HG02798 (cell line): ENCODE data around the gene C10orf90.

Experiments
- ATAC-seq: cut with Tn5 transposase; IDR thresholded peaks from one replicate; pipeline ENCODE4 v1.9.1; 2021; ENCODE audit warnings: mild to moderate bottlenecking; ENCODE audit not compliant: unreplicated experiment, poor library complexity

The C10orf90 gene

DNA sequence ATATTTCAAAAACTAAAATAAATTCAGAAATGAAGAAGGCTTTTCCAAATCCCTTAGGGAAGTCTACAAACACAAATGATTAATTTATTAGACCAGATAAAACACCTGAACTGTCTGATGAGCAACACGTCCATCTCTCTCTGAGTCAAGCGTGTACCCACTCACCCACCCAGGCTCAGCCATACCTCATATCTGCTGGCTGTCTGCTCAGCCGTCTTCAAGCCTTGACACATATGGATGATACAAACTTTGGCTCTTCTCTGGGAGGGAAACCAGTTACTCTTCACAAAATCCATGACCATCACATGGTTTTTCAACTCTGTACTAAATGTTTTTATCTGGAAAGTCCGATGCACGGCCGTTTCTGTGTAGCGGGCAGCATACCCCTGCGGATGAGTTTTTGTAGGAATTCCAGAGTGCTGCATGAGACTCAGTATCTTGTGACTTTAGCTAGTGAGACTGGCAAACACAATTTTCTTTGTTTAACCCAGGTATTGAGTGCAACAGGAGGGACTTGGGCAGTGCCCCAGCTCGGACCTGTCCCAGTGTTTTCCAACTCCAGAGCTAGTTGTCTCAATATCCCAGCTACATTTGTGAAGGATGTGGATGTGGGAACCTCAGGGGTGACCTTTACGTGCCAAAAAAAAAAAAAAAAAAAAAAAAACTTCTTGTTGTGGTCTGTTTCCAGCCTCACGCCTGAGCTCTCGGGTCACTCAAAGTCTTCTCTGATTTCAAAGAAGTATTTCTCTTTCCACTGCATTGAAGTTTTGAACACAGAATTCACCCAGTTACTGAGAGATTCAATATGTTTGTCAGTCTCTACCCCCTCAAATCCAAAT is at the start of gene C10orf90:
TSS of gene C10orf90 (minus strand) at position 638 of the 839 bp plus-strand sequence. CDS start at position 425, 213 bp downstream.
- ATAC-seq = no peak

DNA sequence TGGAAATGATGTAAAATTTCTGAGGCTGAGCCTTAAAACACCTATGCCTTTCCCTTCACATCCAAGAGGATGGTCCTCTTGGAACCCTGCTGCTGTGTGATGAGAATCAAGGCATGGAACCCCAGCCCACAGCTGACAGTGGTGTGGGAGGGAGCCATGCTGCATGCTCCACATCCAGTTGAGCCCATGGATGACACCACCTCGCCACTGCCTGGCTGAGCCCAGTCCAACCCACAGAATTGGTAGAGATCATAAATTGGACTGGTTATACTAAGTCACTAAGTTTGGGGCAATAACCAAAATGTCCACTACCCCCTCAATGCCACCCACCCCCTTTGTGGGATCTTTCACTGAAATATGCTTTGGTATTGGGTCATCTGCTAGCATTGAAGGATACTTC is 45.9 kb upstream of the C10orf90 start:
- ATAC-seq = no peak

DNA sequence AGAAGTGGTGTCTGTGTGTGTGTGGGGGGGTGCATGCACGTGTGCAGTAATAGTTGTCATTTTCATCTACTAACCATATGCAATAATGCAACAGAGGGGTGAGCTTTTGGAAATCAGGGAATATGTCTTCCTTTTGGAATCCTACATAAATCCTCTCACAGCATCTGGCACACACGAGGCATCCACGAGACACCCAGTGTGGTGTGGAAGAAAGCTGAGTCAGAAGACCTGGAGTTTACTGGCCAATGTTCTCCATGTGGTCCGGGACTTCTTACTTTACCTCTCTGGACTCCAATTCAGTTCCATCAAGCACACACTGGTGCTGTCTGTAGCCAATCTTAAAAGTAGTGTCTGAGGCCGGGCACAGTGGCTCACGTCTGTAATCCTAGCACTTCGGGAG is 43.1 kb upstream of the C10orf90 start:
- ATAC-seq = no peak

DNA sequence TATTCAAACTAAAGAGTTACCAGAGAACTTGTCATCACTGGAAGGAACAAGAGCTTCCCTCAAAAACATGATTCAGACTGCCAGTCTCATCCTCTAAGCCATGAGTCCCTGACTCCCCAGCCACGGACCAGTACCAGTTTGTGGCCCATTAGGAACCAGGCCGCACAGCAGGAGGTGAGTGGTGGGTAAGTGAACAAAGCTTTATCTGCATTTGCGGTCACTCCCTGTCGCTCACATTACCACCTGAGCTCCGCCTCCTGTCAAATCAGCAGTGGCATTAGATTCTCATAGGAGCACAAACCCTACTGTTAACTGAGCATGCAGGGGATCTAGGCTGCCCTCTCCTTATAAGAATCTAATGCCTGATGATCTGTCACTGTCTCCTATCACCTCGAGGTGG is 42.2 kb upstream of the C10orf90 start:
- no peak for ATAC-seq

DNA sequence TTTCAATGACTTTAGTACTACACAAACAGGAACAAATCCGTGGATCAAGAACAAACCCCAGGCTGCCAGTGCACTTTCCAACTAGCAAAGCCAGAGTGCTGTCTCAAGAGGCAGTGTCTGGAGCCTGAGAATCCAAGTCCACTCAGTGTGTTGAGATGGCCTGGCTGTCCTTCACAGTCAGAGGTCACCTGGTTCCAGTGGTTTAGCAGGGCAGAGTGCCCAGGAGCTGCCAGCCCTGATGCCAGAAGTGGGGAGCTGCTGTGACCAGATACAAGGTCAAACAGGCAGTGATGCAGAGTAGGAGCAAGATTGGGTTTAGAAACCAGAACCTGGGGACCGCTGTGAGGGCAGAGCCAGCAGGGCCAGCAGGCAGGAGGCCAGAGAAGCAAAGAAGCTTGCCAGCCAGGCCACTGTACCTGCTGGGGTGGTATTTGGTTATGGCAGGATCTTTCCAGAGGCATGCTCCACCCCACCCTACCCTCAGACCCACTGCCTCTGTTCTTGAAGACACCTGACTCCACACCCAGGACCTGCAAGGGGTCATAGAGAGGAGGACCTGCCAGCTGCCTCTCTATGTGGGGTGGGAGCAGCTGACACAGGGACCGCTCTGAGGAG is 35.6 kb upstream of the C10orf90 start:
- ATAC-seq = no peak

- no peak for ATAC-seq
Observed at GRCh38 chr10:126705131-126705530, 34.6 kb upstream of the C10orf90 start.

GRCh38 chr10:126704649-126705048 is 34.2 kb upstream of the C10orf90 start:
- no peak for ATAC-seq

DNA sequence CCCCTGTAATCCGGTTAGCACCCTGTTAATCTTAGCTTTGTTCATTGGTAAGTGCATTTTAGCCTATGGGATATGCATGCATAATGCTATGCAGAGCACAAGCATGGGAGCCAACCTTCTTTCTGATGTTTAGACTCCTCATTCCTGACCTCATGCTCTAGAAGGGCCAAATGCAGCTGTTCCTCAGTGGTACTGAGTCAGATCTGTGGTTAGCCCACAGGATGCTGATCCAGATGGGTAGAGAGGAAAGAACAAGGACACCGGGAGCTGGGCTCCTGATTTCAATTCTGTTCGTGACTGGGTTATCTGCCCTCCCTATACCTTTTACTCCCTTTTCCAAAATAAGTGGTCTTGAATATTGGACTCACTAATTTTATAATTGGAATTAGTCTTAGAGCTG is 31.7 kb upstream of the C10orf90 start:
- no peak for ATAC-seq

GRCh38 chr10:126701526-126701925 is 31.0 kb upstream of the C10orf90 start:
- no peak for ATAC-seq

DNA sequence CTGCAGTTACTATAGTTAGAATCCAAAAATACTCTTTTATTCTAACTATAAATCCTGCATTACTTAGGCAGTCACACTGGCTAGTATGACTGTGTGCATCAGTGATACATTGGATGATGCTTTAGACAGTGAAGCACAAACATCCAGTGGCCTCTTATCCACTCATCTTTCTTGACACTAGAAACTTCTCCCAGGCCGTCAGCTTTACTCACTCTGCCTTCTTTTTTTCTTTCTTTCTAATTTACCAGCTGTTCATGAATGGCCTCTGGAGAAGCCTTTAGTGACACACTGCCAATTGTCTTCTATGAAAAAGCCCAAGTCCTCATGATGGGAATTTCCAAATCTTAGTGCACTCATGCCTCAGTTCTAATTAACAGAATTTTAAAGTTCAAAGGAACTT is 26.2 kb upstream of the C10orf90 start:
- no peak for ATAC-seq

- ATAC-seq = no peak
Observed at GRCh38 chr10:126691456-126691855, 21.0 kb upstream of the C10orf90 start.

DNA sequence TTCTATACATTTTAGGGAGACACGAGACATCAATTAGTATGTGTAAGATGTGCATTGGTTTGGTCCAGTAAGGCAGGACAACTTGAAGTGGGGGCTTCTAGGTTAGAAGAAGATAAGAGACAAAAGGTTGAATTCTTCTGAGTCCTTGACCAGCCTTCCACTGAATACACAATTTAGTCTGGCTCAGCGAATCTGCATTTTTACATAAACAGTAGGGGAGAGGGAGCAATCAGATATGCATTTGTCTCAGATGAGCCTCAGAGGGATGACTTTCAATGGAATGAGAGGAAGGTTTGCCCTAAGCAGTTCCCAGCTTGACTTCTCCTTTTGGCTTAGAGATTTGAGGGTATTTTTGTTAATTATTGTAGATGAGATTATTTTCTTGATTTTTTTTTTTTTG is 20.0 kb upstream of the C10orf90 start:
- no peak for ATAC-seq

- no peak for ATAC-seq
Observed at GRCh38 chr10:126689461-126689994, 19.0 kb upstream of the C10orf90 start.

GRCh38 chr10:126687121-126687606 is 16.7 kb upstream of the C10orf90 start:
- no peak for ATAC-seq

- no peak for ATAC-seq
Observed at GRCh38 chr10:126686719-126687118, 16.2 kb upstream of the C10orf90 start.

GRCh38 chr10:126686268-126686667 is 15.8 kb upstream of the C10orf90 start:
- no peak for ATAC-seq

DNA sequence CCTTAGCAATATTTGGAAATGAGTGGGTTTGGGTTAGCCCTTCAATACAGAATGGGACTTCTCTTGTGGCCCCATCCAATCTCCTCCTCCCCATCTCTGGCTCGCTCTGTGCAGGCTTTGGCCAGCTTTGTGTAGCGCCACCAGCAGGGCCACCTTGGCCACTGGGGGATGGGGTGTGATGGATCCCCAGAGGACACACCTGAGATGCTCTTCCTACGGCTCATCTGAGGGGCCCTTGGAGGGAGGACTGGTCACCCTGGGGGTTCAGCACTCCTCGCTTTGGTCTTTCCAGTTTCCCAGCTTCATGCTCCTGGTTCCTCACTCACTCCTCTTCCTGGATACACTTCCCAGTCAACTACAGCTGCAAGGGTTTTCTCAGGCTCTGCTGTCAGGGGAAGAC is 15.3 kb upstream of the C10orf90 start:
- ATAC-seq = no peak

GRCh38 chr10:126684171-126684745 is 13.8 kb upstream of the C10orf90 start:
- no peak for ATAC-seq

DNA sequence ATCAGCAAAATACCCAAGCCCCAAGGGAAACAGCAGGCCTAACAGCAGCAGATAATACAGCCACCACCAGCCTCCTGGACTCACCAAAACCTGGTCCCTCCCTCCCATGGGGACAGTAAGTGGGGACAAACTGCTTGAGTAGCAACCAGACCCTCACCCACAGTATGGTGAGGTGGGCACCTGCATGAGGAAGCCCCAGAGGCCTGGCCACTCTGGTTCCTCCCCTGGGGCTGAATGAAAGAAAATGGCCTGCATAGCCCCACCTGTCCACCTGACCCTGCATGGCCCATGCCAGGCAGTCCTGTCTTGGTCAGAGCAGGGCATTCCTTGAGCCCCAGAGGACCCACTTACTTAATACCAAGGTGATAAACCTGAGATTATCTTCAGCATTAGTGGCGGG is 13.0 kb upstream of the C10orf90 start:
- ATAC-seq = no peak

DNA sequence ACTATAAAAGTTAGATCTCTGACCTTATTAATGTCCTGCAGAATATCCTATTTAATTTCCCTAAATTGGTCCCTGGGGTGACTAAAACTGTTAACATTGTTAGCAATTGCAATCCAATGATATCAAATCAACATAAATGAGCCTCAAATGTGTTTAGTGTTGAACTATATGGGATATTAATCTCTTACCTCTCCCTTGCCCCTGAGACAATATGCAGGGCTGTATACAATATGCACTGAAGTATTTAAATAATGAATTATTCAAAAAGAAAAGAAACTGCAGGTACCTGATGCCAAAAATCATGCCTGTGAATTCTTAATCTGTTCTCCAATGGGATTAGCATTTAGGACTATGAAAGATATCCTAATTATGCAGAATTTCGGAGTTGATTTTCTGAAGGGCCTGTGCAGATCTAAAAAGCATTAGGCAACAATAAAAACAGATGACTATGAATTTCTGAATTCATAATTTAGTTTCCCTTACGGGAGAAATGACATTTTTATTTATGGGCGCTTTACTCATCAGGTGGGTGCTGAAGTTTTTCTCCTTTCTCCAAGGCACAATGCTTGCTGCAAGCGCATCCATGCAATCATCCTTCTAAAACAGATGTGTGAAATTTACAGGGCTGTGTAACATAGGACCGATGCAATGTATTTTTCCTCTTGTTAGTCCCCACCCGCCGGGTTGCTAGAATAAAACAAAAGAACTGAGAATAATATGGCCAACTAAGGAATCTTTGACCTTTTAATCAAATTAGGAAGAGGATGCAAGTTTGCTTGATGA is 5.4 kb upstream of the C10orf90 start:
- ATAC-seq = no peak
